K562 (cell line): ENCODE results near the gene MILR1. TPM values are rescaled to one million over a fixed set of nuclear protein-coding genes. Genes with fewer than 3 reads are reported as not detected.

Experiments
- ATAC-seq: fragments of 200-7000 bp; cut with Tn5 transposase; 3 replicates; pipeline ENCODE4 v1.9.1; 2020; ENCODE audit warnings: moderate library complexity
- BruUV-seq: library from RNA; stranded (reverse); fragments of 400-500 nt; replicated peaks from 2 replicates; lab custom pipeline; 2021; lab: Mats Ljungman, UMichigan
- CTCF ChIA-PET: fragments of 300-600 bp; formaldehyde crosslinking; extraction: SDS; loops from one replicate; lab custom pipeline; 2021; ENCODE audit warnings: low intra/inter-chr PET ratio; lab: Yijun Ruan, JAX
- POLR2A ChIA-PET: fragments of 300-600, 350-650 bp; sonication (Branson Sonifier 250); formaldehyde crosslinking; extraction: SDS; loops from one replicate; lab custom pipeline; 2021; ENCODE audit warnings: antibody characterized with exemption, inconsistent platforms; lab: Yijun Ruan, JAX
- DNase-seq, 4 experiments: peaks; one replicate each; pipeline versions ENCODE4 v3.0.0 to v3.0.0-alpha.2; 2011 to 2018; ENCODE audit warnings: low spot score in 3 of 4, mixed read lengths in 3 of 4; ENCODE audit errors: extremely low read depth in 1 of 4
- FAIRE-seq: peaks from 2 replicates; lab custom pipeline; 2011; peaks lifted over from hg19 to GRCh38; lab: Jason Lieb, UNC
- H2AFZ ChIP-seq: 2 replicates; pipeline ENCODE4 v1.6.0; 2011; ENCODE audit warnings: low read depth, low read length, control low read depth, inconsistent platforms
- H3K27ac ChIP-seq: fragments of 200-600 bp; 3 replicates; pipeline ENCODE4 v1.8.0; 2011; ENCODE audit warnings: low read depth, mild to moderate bottlenecking, control low read depth, inconsistent platforms, low read length, moderate library complexity, mixed read lengths; ENCODE audit errors: extremely low read depth
- H3K27me3 ChIP-seq, 2 experiments: fragments of 300-600 bp in 1 of 2; 2 replicates in 1 of 2; 3 replicates in 1 of 2; pipeline versions ENCODE4 v1.6.0 to v1.8.0; 2011; ENCODE audit warnings: inconsistent platforms in 2 of 2, low read length in 2 of 2, mild to moderate bottlenecking in 1 of 2, mixed read lengths in 1 of 2, moderate library complexity in 1 of 2; ENCODE audit not compliant: control insufficient read depth in 2 of 2, insufficient read depth in 2 of 2
- H3K36me3 ChIP-seq: fragments of 300-600 bp; 3 replicates; pipeline ENCODE4 v1.8.0; 2011; ENCODE audit warnings: mild to moderate bottlenecking, low read length, inconsistent platforms; ENCODE audit not compliant: control insufficient read depth, insufficient read depth
- H3K4me1 ChIP-seq, 2 experiments: fragments of 200-600 bp in 1 of 2; replicated peaks in 1 of 2; 2 replicates in 1 of 2; 3 replicates in 1 of 2; pipeline versions ENCODE4 v1.5.1 to v1.8.0; 2011; ENCODE audit warnings: inconsistent platforms in 2 of 2, low read length in 2 of 2, mild to moderate bottlenecking in 1 of 2, mixed read lengths in 1 of 2, moderate library complexity in 1 of 2; ENCODE audit not compliant: control insufficient read depth in 2 of 2, insufficient read depth in 2 of 2
- H3K4me2 ChIP-seq: 2 replicates; pipeline ENCODE4 v1.6.1; 2011; ENCODE audit warnings: low read length, control low read depth, inconsistent platforms, mixed read lengths; ENCODE audit not compliant: insufficient read depth
- H3K4me3 ChIP-seq: fragments of 200-600 bp; sonication (generic), shearing (Covaris generic); 2 replicates; pipeline ENCODE4 v1.5.1; 2016; ENCODE audit warnings: control low read depth, inconsistent platforms
- H3K79me2 ChIP-seq: fragments of 200-600 bp; 3 replicates; pipeline ENCODE4 v1.8.0; 2011; ENCODE audit warnings: low read length, inconsistent platforms; ENCODE audit not compliant: control insufficient read depth, insufficient read depth
- H3K9ac ChIP-seq, 2 experiments: 2 replicates each; pipeline versions ENCODE4 v1.6.0 to v1.6.1; 2011; ENCODE audit warnings: low read depth in 2 of 2, low read length in 2 of 2, control low read depth in 1 of 2, inconsistent platforms in 1 of 2, mild to moderate bottlenecking in 1 of 2, mixed read lengths in 1 of 2; ENCODE audit not compliant: insufficient read depth in 1 of 2
- H3K9me1 ChIP-seq: one replicate; pipeline ENCODE4 v1.6.0; 2011; ENCODE audit warnings: inconsistent platforms, mild to moderate bottlenecking, low read length, moderate library complexity; ENCODE audit not compliant: control insufficient read depth, insufficient read depth
- H3K9me3 ChIP-seq: replicated peaks from 2 replicates; pipeline ENCODE4 v1.5.1; 2011; ENCODE audit warnings: low read depth, low read length, inconsistent platforms; ENCODE audit not compliant: control insufficient read depth, insufficient read depth
- H4K20me1 ChIP-seq: replicated peaks from 2 replicates; pipeline ENCODE4 v1.6.1; 2011; ENCODE audit warnings: low read length, inconsistent platforms, mixed read lengths; ENCODE audit not compliant: control insufficient read depth, insufficient read depth
- COPS2 ChIP-seq: fragments of 450-650 bp; conservative IDR thresholded peaks from 2 replicates; pipeline ENCODE4 v1.6.1; 2016; ENCODE audit warnings: mild to moderate bottlenecking, moderate library complexity
- IRF2 ChIP-seq: sonication (generic); formaldehyde crosslinking; IDR thresholded peaks from 2 replicates; pipeline ENCODE4 v1.8.1; 2022; ENCODE audit warnings: mild to moderate bottlenecking, missing genetic modification reagents
- POLR2A ChIP-seq: fragments of 450-650 bp; conservative IDR thresholded peaks from 2 replicates; pipeline ENCODE4 v1.6.1; 2016
- ZNF212 ChIP-seq: fragments of 450-650 bp; formaldehyde crosslinking; IDR thresholded peaks from 2 replicates; pipeline ENCODE4 v1.4.0; 2020; ENCODE audit warnings: mild to moderate bottlenecking
- WGBS: fragments of 100-300 bp; shearing (Covaris generic); methylation state at CpG from one replicate; pipeline ENCODE4 v1.1.6; 2016; ENCODE audit warnings: low coverage, mixed read lengths; ENCODE audit not compliant: insufficient coverage; ENCODE audit errors: missing lambda C conversion rate; 5-methylcytosine and 5-hydroxymethylcytosine counted together
- in situ Hi-C: fragments of 300-500 bp; cut with MboI; formaldehyde crosslinking; loops from 4 replicates; pipeline ENCODE4 v1.15.0; 2018; ENCODE audit warnings: inconsistent platforms, mixed read lengths
- intact Hi-C: fragments of 100-400 bp; cut with micrococcal nuclease; formaldehyde crosslinking; loops from 2 replicates; pipeline ENCODE4 v1.14.2; 2022
- polyA plus RNA-seq, 8 experiments: library from polyadenylated mRNA; depleted of rRNA in 4 of 8; stranded (reverse) in 5 of 8; unstranded in 3 of 8; fragments of >200 nt; fragmentation: Nextera tagmentation in 2 of 8; fragmentation: Illumina TruSeq in 1 of 8; extraction: Ambion mirVana in 2 of 8; extraction: Trizol in 1 of 8; gene quantifications; 2 replicates each; pipeline versions ENCODE4 v1.2.1 to v1.2.3, GENCODE V29; 2011 to 2014; ENCODE audit warnings: inconsistent platforms in 1 of 8, missing spikeins in 1 of 8
- total RNA-seq, 7 experiments: library from RNA; depleted of rRNA in 6 of 7; stranded (reverse); fragments of >200 nt in 6 of 7; fragmentation: Illumina TruSeq in 2 of 7; extraction: Trizol in 2 of 7; gene quantifications; 2 replicates each; pipeline versions ENCODE4 v1.2.1 to v1.2.3, GENCODE V29; 2011 to 2021; ENCODE audit warnings: low replicate concordance in 1 of 7
- TF ChIP-seq, protein P1 (sequence below): sonication (generic); formaldehyde crosslinking; IDR thresholded peaks from 2 replicates; pipeline ENCODE4 v1.8.0; 2023; ENCODE audit warnings: mild to moderate bottlenecking, missing genetic modification reagents
- TF ChIP-seq, protein P2 (sequence below): sonication (generic); formaldehyde crosslinking; IDR thresholded peaks from 2 replicates; pipeline ENCODE4 v1.8.0; 2023; ENCODE audit warnings: missing genetic modification reagents, mild to moderate bottlenecking, borderline replicate concordance
- TF ChIP-seq, protein P3 (sequence below): fragments of 450-650 bp; IDR thresholded peaks from 2 replicates; pipeline ENCODE4 v1.6.1; 2016; ENCODE audit warnings: borderline replicate concordance

MILR1 gene
- total and polyA plus RNA-seq, 9 of the 15 experiments (the other 6 are each of a cell fraction or from before 2014, with no cell fraction given) = 3.8 to 14.1 (median 7.1) TPM

GRCh38 chr17:64499805-64500486 lies 51.0 kb downstream of the MILR1 start:
- ChIA-PET POLR2A (interaction anchor here (0.6 to 6.8 kb wide), 13 partner anchors 11 to 331 kb away, joined by 3 to 59 read pairs (median 4); partner anchors contain the start of gene MILR1), CTCF (no interaction called here)
- Histone ChIP-seq H3K9me3 (no peaks in the 10 kb centered on the region), H3K27me3 (no peaks in the 10 kb centered on the region), H3K9me1 (no peaks in the 10 kb centered on the region), H4K20me1 (peaks cover 14% of the 10 kb centered on the region), H3K36me3 (peaks cover 75% of the 10 kb centered on the region), H3K4me2 (no peak overlapping the region), H3K4me3 (no peak overlapping the region), H3K27ac (no peak overlapping the region), H3K79me2 (peaks cover 70% of the 10 kb centered on the region), H2AFZ (no peak overlapping the region), H3K9ac (no peak overlapping the region), H3K4me1 (peaks cover 9 to 12% of the 10 kb centered on the region in 2 experiments; a peak in 3 of 5 replicates)
- FAIRE-seq = no peak
- ATAC-seq = no peak
- in situ Hi-C loops (no loop called here), intact Hi-C loops (loop anchor here (10.0 kb wide), 1 partner anchor 235 kb away; no protein-coding TSS in a partner anchor)
- TSS peak; percentile 0 for BruUV-seq
- no peak for DNase-seq
- WGBS = 85% methylated on average over 6 of the region's 6 CpGs
- TF ChIP-seq, protein P1, sequence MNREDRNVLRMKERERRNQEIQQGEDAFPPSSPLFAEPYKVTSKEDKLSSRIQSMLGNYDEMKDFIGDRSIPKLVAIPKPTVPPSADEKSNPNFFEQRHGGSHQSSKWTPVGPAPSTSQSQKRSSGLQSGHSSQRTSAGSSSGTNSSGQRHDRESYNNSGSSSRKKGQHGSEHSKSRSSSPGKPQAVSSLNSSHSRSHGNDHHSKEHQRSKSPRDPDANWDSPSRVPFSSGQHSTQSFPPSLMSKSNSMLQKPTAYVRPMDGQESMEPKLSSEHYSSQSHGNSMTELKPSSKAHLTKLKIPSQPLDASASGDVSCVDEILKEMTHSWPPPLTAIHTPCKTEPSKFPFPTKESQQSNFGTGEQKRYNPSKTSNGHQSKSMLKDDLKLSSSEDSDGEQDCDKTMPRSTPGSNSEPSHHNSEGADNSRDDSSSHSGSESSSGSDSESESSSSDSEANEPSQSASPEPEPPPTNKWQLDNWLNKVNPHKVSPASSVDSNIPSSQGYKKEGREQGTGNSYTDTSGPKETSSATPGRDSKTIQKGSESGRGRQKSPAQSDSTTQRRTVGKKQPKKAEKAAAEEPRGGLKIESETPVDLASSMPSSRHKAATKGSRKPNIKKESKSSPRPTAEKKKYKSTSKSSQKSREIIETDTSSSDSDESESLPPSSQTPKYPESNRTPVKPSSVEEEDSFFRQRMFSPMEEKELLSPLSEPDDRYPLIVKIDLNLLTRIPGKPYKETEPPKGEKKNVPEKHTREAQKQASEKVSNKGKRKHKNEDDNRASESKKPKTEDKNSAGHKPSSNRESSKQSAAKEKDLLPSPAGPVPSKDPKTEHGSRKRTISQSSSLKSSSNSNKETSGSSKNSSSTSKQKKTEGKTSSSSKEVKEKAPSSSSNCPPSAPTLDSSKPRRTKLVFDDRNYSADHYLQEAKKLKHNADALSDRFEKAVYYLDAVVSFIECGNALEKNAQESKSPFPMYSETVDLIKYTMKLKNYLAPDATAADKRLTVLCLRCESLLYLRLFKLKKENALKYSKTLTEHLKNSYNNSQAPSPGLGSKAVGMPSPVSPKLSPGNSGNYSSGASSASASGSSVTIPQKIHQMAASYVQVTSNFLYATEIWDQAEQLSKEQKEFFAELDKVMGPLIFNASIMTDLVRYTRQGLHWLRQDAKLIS (CRISPR knock-in tag) = 0 out of 2 replicates have a peak, but pooled peaks have one; percentile 4
- TF ChIP-seq ZNF212 (CRISPR knock-in tag) (no peak), POLR2A (peak; percentile 31; the same call in 1 of the 2 replicates), IRF2 (no peak), COPS2 (no peak)
- TF ChIP-seq, protein P2, sequence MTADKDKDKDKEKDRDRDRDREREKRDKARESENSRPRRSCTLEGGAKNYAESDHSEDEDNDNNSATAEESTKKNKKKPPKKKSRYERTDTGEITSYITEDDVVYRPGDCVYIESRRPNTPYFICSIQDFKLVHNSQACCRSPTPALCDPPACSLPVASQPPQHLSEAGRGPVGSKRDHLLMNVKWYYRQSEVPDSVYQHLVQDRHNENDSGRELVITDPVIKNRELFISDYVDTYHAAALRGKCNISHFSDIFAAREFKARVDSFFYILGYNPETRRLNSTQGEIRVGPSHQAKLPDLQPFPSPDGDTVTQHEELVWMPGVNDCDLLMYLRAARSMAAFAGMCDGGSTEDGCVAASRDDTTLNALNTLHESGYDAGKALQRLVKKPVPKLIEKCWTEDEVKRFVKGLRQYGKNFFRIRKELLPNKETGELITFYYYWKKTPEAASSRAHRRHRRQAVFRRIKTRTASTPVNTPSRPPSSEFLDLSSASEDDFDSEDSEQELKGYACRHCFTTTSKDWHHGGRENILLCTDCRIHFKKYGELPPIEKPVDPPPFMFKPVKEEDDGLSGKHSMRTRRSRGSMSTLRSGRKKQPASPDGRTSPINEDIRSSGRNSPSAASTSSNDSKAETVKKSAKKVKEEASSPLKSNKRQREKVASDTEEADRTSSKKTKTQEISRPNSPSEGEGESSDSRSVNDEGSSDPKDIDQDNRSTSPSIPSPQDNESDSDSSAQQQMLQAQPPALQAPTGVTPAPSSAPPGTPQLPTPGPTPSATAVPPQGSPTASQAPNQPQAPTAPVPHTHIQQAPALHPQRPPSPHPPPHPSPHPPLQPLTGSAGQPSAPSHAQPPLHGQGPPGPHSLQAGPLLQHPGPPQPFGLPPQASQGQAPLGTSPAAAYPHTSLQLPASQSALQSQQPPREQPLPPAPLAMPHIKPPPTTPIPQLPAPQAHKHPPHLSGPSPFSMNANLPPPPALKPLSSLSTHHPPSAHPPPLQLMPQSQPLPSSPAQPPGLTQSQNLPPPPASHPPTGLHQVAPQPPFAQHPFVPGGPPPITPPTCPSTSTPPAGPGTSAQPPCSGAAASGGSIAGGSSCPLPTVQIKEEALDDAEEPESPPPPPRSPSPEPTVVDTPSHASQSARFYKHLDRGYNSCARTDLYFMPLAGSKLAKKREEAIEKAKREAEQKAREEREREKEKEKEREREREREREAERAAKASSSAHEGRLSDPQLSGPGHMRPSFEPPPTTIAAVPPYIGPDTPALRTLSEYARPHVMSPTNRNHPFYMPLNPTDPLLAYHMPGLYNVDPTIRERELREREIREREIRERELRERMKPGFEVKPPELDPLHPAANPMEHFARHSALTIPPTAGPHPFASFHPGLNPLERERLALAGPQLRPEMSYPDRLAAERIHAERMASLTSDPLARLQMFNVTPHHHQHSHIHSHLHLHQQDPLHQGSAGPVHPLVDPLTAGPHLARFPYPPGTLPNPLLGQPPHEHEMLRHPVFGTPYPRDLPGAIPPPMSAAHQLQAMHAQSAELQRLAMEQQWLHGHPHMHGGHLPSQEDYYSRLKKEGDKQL (CRISPR knock-in tag) = 0 out of 2 replicates have a peak, but pooled peaks have one; percentile 46
- TF ChIP-seq, protein P3, sequence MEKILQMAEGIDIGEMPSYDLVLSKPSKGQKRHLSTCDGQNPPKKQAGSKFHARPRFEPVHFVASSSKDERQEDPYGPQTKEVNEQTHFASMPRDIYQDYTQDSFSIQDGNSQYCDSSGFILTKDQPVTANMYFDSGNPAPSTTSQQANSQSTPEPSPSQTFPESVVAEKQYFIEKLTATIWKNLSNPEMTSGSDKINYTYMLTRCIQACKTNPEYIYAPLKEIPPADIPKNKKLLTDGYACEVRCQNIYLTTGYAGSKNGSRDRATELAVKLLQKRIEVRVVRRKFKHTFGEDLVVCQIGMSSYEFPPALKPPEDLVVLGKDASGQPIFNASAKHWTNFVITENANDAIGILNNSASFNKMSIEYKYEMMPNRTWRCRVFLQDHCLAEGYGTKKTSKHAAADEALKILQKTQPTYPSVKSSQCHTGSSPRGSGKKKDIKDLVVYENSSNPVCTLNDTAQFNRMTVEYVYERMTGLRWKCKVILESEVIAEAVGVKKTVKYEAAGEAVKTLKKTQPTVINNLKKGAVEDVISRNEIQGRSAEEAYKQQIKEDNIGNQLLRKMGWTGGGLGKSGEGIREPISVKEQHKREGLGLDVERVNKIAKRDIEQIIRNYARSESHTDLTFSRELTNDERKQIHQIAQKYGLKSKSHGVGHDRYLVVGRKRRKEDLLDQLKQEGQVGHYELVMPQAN = no peak
